Fibroblast of skin of left biceps (primary cell): ENCODE results near the gene NNAT.

Experiments
- DNase-seq, 2 experiments: peaks; one replicate each; pipeline ENCODE4 v3.0.0-alpha.2; 2013; ENCODE audit warnings: low read depth in 2 of 2

NNAT gene

GRCh38 chr20:37566590-37567330 is 45.7 kb downstream of the NNAT start:
- DNase-seq: no peak

GRCh38 chr20:37567331-37567665 is 46.2 kb downstream of the NNAT start:
- no peak for DNase-seq

GRCh38 chr20:37567671-37568588 is 46.9 kb downstream of the NNAT start:
- no peak for DNase-seq

- DNase-seq: no peak
Measured at GRCh38 chr20:37570419-37570818, 49.4 kb downstream of the NNAT start.

DNA sequence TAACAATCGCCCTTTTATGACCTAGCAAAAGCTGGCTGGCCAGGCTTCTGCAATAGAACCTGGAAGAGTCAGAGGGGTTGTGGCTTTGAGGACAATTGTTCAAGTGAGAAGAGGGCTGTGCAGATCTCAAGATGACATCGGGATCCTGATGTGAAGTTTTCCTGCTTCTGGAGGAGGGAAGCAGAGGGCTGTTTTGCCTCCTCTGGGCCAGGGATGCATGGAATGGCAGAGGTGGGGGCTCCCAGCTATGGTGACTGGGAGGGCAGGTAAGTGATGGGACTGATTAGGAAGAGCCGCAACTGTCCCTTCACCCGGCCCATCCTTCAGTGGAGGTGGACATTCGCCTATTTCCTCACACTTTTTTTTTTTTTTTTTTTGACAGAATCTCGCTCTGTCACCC is 50.0 kb downstream of the NNAT start:
- no peak for DNase-seq
